Mucosa of descending colon (tissue), 3 donors: Measurements from ENCODE around the gene NDUFA13. TPM values are rescaled to one million over a fixed set of nuclear protein-coding genes. Genes with fewer than 3 reads are reported as not detected.

Experiments used
- ATAC-seq: fragments of 200-7000 bp; cut with Tn5 transposase; one replicate; pipeline ENCODE4 v1.9.1; 2020; ENCODE audit warnings: mild to moderate bottlenecking, moderate library complexity
- DNase-seq, 3 donors: peaks; one replicate each; pipeline ENCODE4 v3.0.0-alpha.2; 2020
- H3K36me3 ChIP-seq: fragments of 200-600 bp; one replicate; pipeline ENCODE4 v1.8.0; 2021; ENCODE audit warnings: low read depth, mild to moderate bottlenecking
- H3K4me1 ChIP-seq: fragments of 200-600 bp; one replicate; pipeline ENCODE4 v1.8.0; 2021; ENCODE audit warnings: low read depth, mild to moderate bottlenecking
- H3K4me3 ChIP-seq: fragments of 200-600 bp; one replicate; pipeline ENCODE4 v1.8.0; 2021; ENCODE audit warnings: mild to moderate bottlenecking
- H3K9me3 ChIP-seq: fragments of 200-600 bp; one replicate; pipeline ENCODE4 v1.8.0; 2021; ENCODE audit warnings: mild to moderate bottlenecking
- intact Hi-C, 2 donors: fragments of 100-400 bp; cut with DNase I in 1 of 2; cut with micrococcal nuclease in 1 of 2; formaldehyde crosslinking; loops; one replicate each; pipeline versions ENCODE4 v1.11.0 to v1.11.1; 2022; cut with DNase I, micrococcal nuclease
- total RNA-seq, 3 donors: library from RNA; stranded (reverse); fragmentation: NEBNext Ultra II Directional in 2 of 3; extraction: Animal tissue kit (Norgen Biotek cat#: 25700) in 2 of 3; gene quantifications; one replicate each; pipeline versions ENCODE4 v1.2.1 to v1.2.4, GENCODE V29; 2021 to 2023
- TF ChIP-seq, protein P1 (sequence below): fragments of 200-600 bp; IDR thresholded peaks from one replicate; pipeline ENCODE4 v1.8.0; 2022; ENCODE audit warnings: antibody characterized with exemption, mild to moderate bottlenecking
- donor health status: DM: no; HTN: no; CAD: no; lungs with moderate emphysema.
- donor health status: DM: no; HTN: no; CAD: no.
- donor health status: DM: no; HTN: yes; CAD: no.

Gene NDUFA13
- total RNA-seq, 3 donors from 2014 or later, result 347 to 437 (median 348) TPM

DNA sequence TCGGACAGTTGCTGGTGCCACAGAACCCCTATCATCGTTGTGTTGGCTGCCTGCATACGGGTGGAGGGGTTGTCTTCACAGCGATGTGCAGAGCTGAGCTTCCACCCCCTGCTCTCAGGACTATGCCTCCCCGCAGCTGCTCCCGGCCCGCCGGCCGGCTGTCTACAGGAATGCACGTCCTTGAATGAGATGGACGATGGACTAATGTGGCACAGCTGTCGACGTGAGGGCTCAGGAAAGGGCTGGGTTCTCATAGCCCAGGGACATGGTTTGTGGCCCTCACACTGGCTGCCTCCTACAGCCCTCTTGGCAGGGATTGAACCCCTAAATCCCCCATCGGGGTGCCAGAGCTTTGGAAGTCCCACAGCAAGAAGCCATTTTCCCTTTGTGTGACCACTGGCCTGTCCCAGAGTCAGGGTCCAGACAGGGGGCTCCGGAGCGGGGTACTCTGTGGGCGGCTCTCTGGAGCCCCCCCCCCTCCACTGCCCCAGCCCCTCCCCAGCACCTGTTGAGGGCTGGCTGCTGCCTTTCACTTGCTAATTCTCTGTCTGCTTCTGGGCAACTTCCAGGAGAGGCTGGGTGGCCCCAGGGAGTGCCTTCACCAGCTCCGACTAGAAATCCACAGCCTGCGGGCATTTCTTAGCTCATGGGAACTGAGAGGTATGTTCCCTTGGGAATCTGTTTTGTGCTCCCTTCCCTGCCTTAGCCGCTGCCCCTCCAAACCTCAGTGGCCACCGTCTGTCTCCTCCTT lies 40.8 kb upstream of the NDUFA13 start:
- H3K9me3 ChIP-seq, result no peaks in the 10 kb centered on the region
- H3K4me1 ChIP-seq, result peaks cover 29% of the 10 kb centered on the region
- no peak overlapping the region for H3K4me3 ChIP-seq
- ATAC-seq (no peak), DNase-seq (peak in 1 of 3 donors; percentile 47)
- intact Hi-C loops, result no loop called here
- TF ChIP-seq, protein P1, sequence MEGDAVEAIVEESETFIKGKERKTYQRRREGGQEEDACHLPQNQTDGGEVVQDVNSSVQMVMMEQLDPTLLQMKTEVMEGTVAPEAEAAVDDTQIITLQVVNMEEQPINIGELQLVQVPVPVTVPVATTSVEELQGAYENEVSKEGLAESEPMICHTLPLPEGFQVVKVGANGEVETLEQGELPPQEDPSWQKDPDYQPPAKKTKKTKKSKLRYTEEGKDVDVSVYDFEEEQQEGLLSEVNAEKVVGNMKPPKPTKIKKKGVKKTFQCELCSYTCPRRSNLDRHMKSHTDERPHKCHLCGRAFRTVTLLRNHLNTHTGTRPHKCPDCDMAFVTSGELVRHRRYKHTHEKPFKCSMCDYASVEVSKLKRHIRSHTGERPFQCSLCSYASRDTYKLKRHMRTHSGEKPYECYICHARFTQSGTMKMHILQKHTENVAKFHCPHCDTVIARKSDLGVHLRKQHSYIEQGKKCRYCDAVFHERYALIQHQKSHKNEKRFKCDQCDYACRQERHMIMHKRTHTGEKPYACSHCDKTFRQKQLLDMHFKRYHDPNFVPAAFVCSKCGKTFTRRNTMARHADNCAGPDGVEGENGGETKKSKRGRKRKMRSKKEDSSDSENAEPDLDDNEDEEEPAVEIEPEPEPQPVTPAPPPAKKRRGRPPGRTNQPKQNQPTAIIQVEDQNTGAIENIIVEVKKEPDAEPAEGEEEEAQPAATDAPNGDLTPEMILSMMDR, result no peak
- no peaks in the 10 kb centered on the region for H3K36me3 ChIP-seq

DNA sequence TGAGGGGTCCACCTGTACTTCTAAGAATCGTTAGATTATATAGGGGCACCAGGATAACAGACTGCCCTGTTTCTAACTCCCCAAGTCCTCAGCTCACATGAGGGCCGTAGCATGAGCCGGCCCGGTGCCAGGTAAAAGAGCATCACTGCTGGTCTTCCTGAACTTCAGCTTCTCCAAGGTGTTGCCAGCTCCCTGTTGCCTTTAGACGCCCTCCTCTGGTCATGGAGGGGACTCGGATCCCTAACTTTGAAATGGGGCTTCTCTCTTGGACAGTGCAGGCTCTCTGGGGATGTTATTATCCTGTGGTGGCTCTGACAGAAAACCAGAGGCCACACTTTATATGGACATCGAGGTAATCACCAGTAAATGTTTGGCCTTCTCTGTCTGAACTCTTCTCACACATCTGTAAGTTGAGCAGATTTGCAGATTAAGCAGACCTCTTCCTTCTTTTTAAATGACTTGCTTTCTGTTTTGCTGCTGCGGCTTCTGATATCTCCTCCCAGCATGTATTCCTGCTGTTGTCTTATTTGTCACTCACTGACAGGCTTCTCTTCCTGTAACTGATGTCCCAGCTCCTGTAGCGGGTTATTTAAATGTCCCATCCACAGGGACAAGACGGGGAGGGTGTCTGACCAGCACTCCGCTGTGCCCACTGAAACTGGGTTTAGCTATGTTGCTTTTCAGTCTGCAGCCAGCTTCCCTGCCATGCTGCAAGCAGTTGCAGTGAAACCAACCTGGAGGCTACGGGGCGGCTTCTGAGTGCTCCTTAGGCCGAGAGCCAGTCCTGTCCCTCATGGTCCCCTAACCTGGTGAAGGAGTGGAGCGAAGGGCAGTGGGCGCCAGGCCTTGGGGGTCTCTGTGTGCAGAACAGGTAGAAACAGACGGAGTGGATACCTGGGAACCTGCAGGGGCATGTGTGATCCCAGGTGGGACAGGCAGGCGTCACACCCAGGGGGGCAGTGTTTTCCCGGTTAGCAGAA lies 39.9 kb upstream of the NDUFA13 start:
- intact Hi-C loops, result no loop called here
- Histone ChIP-seq H3K9me3 (no peaks in the 10 kb centered on the region), H3K4me1 (peaks cover 22% of the 10 kb centered on the region), H3K36me3 (no peaks in the 10 kb centered on the region), H3K4me3 (no peak overlapping the region)
- peak; percentile 34 for ATAC-seq
- DNase-seq, result peak in 1 of 3 donors; percentile 43
- TF ChIP-seq, protein P1, result no peak

DNA sequence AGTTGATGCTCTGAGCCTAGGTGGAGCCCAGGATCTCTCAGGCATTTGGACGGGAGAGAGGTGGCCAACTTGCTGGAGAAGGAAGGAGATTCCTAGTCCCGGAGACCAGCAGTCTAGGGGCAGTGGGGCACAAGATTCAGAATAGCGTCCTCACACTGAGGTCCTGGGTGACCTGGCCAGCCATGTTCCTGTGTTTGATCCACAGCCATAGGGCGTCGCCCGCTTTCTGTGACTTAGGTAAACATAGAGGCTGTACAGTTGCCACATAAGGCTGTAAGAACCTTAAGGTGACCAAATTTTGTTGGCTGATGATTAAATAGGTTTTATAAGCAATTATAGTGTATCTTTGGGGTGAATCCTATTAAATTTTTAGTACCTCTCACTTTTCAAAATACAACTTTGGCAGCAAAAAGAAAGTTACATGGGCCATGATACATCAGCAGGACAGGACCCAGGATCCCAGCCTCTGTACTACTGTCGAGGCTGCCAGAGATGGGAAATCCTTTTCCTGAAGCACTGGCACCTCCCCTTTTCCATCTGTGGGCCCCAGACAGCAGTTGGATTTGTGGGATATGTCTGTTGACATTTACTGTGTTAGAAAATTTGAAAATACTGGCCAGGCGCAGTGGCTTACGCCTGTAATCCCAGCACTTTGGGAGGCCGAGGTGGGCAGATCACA lies 38.2 kb upstream of the NDUFA13 start:
- TF ChIP-seq, protein P1, result no peak
- no peak overlapping the region for H3K4me3 ChIP-seq
- H3K4me1 ChIP-seq, result peaks cover 15% of the 10 kb centered on the region
- no peaks in the 10 kb centered on the region for H3K9me3 ChIP-seq
- DNase-seq (peak; percentile 74 to 79 (median 74)), ATAC-seq (peak; percentile 93)
- H3K36me3 ChIP-seq, result no peaks in the 10 kb centered on the region
- intact Hi-C loops, result no loop called here

DNA sequence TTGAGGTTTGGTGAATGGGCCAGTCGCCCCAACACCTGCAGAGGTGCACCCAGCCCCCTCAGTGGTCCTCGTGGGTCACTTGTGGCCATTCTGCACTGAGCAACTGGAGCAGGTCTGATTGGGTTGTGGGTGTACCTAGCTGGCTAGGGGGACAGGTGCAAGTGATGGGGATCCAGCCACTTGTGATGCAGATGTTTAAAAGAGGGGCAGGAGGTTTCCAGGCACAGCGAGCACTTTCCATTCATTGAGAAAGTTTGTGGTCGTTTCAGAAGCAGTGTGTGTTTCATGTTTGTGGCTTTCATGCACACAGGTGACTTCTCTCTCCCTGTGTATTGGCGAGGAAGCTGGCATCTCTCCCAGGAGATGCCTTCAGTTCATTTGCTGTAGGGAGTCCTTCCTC lies 35.3 kb upstream of the NDUFA13 start:
- Histone ChIP-seq H3K36me3 (no peaks in the 10 kb centered on the region), H3K4me3 (no peak overlapping the region), H3K4me1 (peaks cover 15% of the 10 kb centered on the region), H3K9me3 (no peaks in the 10 kb centered on the region)
- DNase-seq, result no peak
- intact Hi-C loops, result loop anchor here in 1 of 2 donors (10.0 kb wide), 1 partner anchor 76 kb away; the partner anchor contains the start of gene GATAD2A
- TF ChIP-seq, protein P1, result no peak
- no peak for ATAC-seq
